Gastroesophageal sphincter (tissue), 3 donors: ENCODE results near the gene FAM131C.

Experiments
- CTCF ChIP-seq, 4 experiments: fragments of 200-600 bp in 2 of 4; fragments of 450-650 bp in 2 of 4; sonication (generic) in 1 of 4; IDR thresholded peaks; one replicate each; pipeline ENCODE4 v1.5.1; 2017 to 2019; ENCODE audit warnings: antibody characterized with exemption in 4 of 4, mild to moderate bottlenecking in 2 of 4, moderate library complexity in 2 of 4
- POLR2AphosphoS5 ChIP-seq: sonication (generic); formaldehyde crosslinking; IDR thresholded peaks from one replicate; pipeline ENCODE4 v1.6.1; 2017; ENCODE audit warnings: antibody characterized with exemption

DNA sequence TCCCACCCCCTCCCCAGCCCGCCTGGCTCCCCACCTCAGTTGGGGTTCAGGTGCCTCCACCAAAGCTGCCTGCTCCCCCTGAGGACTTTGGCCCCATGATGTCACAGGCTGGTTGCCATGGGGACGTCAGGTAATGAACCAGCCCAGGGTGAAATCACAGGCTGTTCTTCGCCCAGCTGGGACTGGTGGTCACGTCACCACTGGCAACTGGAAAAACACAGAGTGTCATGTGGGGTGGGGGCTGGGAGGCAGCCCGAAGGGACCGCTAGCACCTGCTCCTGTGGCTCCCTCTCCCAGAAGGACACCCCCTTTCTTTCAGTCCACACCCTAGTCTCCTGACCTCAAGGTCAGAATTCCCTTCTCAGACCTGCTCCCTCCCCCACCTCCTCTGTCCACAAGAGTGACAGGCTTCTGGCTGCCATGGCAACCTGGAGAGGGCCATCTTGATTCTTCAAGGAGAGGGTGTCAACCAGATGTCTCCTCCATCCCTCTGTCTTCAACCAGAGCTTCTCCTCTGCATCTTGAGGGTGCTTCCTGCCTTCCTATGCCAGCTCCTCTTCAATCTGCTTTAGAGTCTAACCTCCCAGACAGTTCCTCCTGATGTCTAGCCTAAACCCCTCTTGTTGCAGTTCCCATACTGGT lies 6.2 kb downstream of the FAM131C start:
- TF ChIP-seq POLR2AphosphoS5 (no peak), CTCF (IDR thresholded peaks at IDR 0.05) (no peak)
